Measurements from ENCODE around the gene MYOF.

GRCh38 chr10:93465806-93466675, 16.1 kb downstream of the MYOF start:
- TF ChIP-seq CTCF (optimal IDR thresholded peaks at IDR 0.05 in 1 of 3, IDR thresholded peaks at IDR 0.05 in 1 of 3, conservative IDR thresholded peaks at IDR 0.05 in 1 of 3; ENCODE audit: extremely low read depth in 1 of 3, insufficient read depth in 2 of 3, low read length in 3 of 3): no peak
- no peak for TF ChIP-seq EZH2 (IDR thresholded peaks at IDR 0.05; ENCODE audit: low read length)
